DND-41 (cell line): ENCODE measurements around the gene SCAND1.

Experiments used
- ATAC-seq: fragments of 200-7000 bp; cut with Tn5 transposase; 3 replicates; pipeline ENCODE4 v1.9.1; 2021; ENCODE audit warnings: low read depth; ENCODE audit not compliant: insufficient read depth
- DNase-seq: peaks from one replicate; pipeline ENCODE4 v3.0.0-alpha.2; 2020
- H2AFZ ChIP-seq: 2 replicates; pipeline ENCODE4 v1.6.0; 2012; ENCODE audit warnings: low read depth, low read length
- H3K27ac ChIP-seq: 2 replicates; pipeline ENCODE4 v1.5.1; 2012; ENCODE audit warnings: low read length, inconsistent platforms
- H3K27me3 ChIP-seq: fragments of 200-600 bp; sonication (generic); 2 replicates; pipeline ENCODE4 v1.6.0; 2012; ENCODE audit warnings: low read length, mild to moderate bottlenecking, inconsistent platforms; ENCODE audit not compliant: insufficient read depth, poor library complexity
- H3K36me3 ChIP-seq: 2 replicates; pipeline ENCODE4 v1.5.1; 2012; ENCODE audit warnings: low read length, inconsistent platforms; ENCODE audit not compliant: insufficient read depth
- H3K4me1 ChIP-seq: 2 replicates; pipeline ENCODE4 v1.5.1; 2012; ENCODE audit warnings: mild to moderate bottlenecking, low read length; ENCODE audit not compliant: insufficient read depth
- H3K4me2 ChIP-seq: 2 replicates; pipeline ENCODE4 v1.6.0; 2012; ENCODE audit warnings: mild to moderate bottlenecking, moderate library complexity, low read length, inconsistent platforms; ENCODE audit not compliant: insufficient read depth
- H3K4me3 ChIP-seq, 2 experiments: fragments of 200-600 bp in 1 of 2; shearing (Covaris generic) in 1 of 2; 2 replicates each; pipeline ENCODE4 v1.5.1; 2012 to 2016; ENCODE audit warnings: inconsistent platforms in 2 of 2, low read length in 2 of 2, mild to moderate bottlenecking in 2 of 2, low read depth in 1 of 2, moderate library complexity in 1 of 2
- H3K79me2 ChIP-seq: 2 replicates; pipeline ENCODE4 v1.6.0; 2012; ENCODE audit warnings: low read length, inconsistent platforms; ENCODE audit not compliant: insufficient read depth
- H3K9ac ChIP-seq: 2 replicates; pipeline ENCODE4 v1.6.0; 2012; ENCODE audit warnings: low read depth, mild to moderate bottlenecking, inconsistent platforms, low read length, moderate library complexity
- H3K9me3 ChIP-seq: 2 replicates; pipeline ENCODE4 v1.5.1; 2012; ENCODE audit warnings: low read length, moderate library complexity, mild to moderate bottlenecking, inconsistent platforms; ENCODE audit not compliant: insufficient read depth, severe bottlenecking
- H4K20me1 ChIP-seq: 2 replicates; pipeline ENCODE4 v1.6.0; 2012; ENCODE audit warnings: low read length; ENCODE audit not compliant: insufficient read depth
- EZH2 ChIP-seq: IDR thresholded peaks from 3 replicates; pipeline ENCODE4 v1.6.1; 2012; ENCODE audit warnings: borderline replicate concordance, low read depth, mild to moderate bottlenecking, moderate library complexity, low read length, inconsistent platforms; ENCODE audit not compliant: severe bottlenecking
- TF ChIP-seq, protein P1 (sequence below): IDR thresholded peaks from 2 replicates; pipeline ENCODE4 v1.5.1; 2012; ENCODE audit warnings: borderline replicate concordance, low read length, moderate library complexity, mild to moderate bottlenecking; ENCODE audit not compliant: poor library complexity, severe bottlenecking; ENCODE audit errors: extremely low read depth

SCAND1 gene

DNA sequence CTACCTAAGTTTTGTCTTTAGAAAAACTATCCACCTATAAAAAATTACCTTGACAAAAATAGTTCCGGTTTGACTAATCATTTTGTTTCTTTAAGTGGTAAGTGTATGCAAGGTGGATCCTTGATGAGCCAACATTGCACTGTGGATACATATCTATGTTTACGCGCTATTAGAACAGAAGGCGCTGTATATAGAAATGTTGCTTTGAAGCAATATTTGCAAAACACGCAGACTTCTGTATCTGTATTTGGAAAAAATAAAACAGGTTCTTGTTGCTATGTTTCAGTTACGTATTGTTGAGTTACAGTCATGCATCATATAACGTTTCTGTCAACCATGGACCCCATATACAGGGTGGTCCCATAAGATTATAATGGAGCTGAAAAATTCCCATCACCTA is 4.2 kb downstream of the SCAND1 start:
- Histone ChIP-seq H3K79me2 (peaks cover 32% of the 10 kb centered on the region), H3K9ac (no peak overlapping the region)
- TF ChIP-seq, protein P1, sequence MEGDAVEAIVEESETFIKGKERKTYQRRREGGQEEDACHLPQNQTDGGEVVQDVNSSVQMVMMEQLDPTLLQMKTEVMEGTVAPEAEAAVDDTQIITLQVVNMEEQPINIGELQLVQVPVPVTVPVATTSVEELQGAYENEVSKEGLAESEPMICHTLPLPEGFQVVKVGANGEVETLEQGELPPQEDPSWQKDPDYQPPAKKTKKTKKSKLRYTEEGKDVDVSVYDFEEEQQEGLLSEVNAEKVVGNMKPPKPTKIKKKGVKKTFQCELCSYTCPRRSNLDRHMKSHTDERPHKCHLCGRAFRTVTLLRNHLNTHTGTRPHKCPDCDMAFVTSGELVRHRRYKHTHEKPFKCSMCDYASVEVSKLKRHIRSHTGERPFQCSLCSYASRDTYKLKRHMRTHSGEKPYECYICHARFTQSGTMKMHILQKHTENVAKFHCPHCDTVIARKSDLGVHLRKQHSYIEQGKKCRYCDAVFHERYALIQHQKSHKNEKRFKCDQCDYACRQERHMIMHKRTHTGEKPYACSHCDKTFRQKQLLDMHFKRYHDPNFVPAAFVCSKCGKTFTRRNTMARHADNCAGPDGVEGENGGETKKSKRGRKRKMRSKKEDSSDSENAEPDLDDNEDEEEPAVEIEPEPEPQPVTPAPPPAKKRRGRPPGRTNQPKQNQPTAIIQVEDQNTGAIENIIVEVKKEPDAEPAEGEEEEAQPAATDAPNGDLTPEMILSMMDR: no peak
- TF ChIP-seq EZH2: no peak

GRCh38 chr20:35947907-35948306 is 6.4 kb downstream of the SCAND1 start:
- H4K20me1 ChIP-seq: peaks cover 6% of the 10 kb centered on the region
- H3K4me1 ChIP-seq: peaks cover 13% of the 10 kb centered on the region
- no peak overlapping the region for H3K27ac ChIP-seq
- H2AFZ ChIP-seq: no peak overlapping the region
- no peak overlapping the region for H3K9ac ChIP-seq
- ATAC-seq (no peak), DNase-seq (no peak)
- H3K4me2 ChIP-seq: no peak overlapping the region
- no peaks in the 10 kb centered on the region for H3K9me3 ChIP-seq
- no peak for TF ChIP-seq EZH2
- TF ChIP-seq, protein P1: no peak
- peaks cover 14% of the 10 kb centered on the region for H3K79me2 ChIP-seq
- no peak overlapping the region for H3K4me3 ChIP-seq
- H3K27me3 ChIP-seq: no peaks in the 10 kb centered on the region
- H3K36me3 ChIP-seq: peaks cover 61% of the 10 kb centered on the region

More for the DNA sequence above, 4.2 kb downstream of the SCAND1 start:
- no peak for ATAC-seq
- Histone ChIP-seq H3K4me3 (no peak overlapping the region), H4K20me1 (peaks cover 13% of the 10 kb centered on the region), H3K27ac (no peak overlapping the region), H3K4me2 (no peak overlapping the region), H3K36me3 (peaks cover 46% of the 10 kb centered on the region), H3K27me3 (no peaks in the 10 kb centered on the region), H2AFZ (no peak overlapping the region), H3K9me3 (no peaks in the 10 kb centered on the region), H3K4me1 (peaks cover 19% of the 10 kb centered on the region)
- no peak for DNase-seq

DNA sequence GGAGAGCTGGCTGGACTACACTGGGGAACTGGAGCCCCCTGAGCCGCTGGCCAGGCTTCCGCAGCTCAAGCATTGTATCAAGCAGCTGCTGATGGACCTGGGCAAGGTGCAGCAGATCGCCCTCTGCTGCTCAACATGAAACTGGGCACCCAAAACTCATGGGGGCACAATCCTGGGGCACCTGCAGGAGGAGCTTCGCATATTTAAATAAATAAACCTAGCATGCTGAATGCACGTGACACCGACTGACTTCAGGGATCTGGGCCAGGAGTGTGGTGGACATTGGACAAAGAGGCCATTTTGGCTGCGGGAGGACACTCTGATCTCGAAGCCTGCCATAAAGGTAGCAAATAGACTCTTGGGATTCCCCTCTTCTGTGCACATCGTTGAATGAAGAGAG is 6.8 kb downstream of the SCAND1 start:
- DNase-seq (peak; percentile 52), ATAC-seq (peak; percentile 76)
- Histone ChIP-seq H3K9ac (no peak overlapping the region), H3K27me3 (no peaks in the 10 kb centered on the region), H3K79me2 (peaks cover 10% of the 10 kb centered on the region), H4K20me1 (peaks cover 2% of the 10 kb centered on the region; the same call in 1 of the 2 replicates), H3K4me2 (no peak overlapping the region), H2AFZ (no peak overlapping the region), H3K4me3 (no peak overlapping the region), H3K36me3 (peaks cover 61% of the 10 kb centered on the region), H3K9me3 (no peaks in the 10 kb centered on the region), H3K27ac (no peak overlapping the region), H3K4me1 (peaks cover 9% of the 10 kb centered on the region)
- TF ChIP-seq, protein P1: peak; percentile 77
- TF ChIP-seq EZH2: no peak

- H3K79me2 ChIP-seq: no peaks in the 10 kb centered on the region
- H3K9ac ChIP-seq: no peak overlapping the region
- no peak overlapping the region for H3K4me2 ChIP-seq
- no peak overlapping the region for H3K27ac ChIP-seq
- no peaks in the 10 kb centered on the region; the same call in 1 of the 2 replicates for H4K20me1 ChIP-seq
- no peak overlapping the region for H3K4me3 ChIP-seq
- DNase-seq (no peak), ATAC-seq (no peak)
- no peaks in the 10 kb centered on the region for H3K4me1 ChIP-seq
- TF ChIP-seq, protein P1: no peak
- TF ChIP-seq EZH2: no peak
- H3K36me3 ChIP-seq: peaks cover 77% of the 10 kb centered on the region
- no peaks in the 10 kb centered on the region for H3K27me3 ChIP-seq
- H3K9me3 ChIP-seq: no peaks in the 10 kb centered on the region
- H2AFZ ChIP-seq: no peak overlapping the region
Measured at GRCh38 chr20:35942243-35942642, 12.1 kb downstream of the SCAND1 start.
